ENCODE results near the gene FBXO21.

- no peak for TF ChIP-seq CTCF (IDR thresholded peaks at IDR 0.05)
- no peak for TF ChIP-seq POLR2A (IDR thresholded peaks at IDR 0.05)
Measured at GRCh38 chr12:117120787-117121186, 69.5 kb downstream of the FBXO21 start.
